ENCODE results near the gene WFDC9.
"Not testable (repeated sequence)": the region's sequence is repeated elsewhere in the genome, so short reads cannot be mapped to it uniquely, and the experiment has no call there.

GRCh38 chr20:45641076-45641475 is 10.0 kb upstream of the WFDC9 start:
- not testable (repeated sequence) for TF ChIP-seq CTCF (optimal IDR thresholded peaks at IDR 0.05 in 1 of 3, IDR thresholded peaks at IDR 0.05 in 1 of 3, conservative IDR thresholded peaks at IDR 0.05 in 1 of 3; ENCODE audit: extremely low read depth in 1 of 3, insufficient read depth in 2 of 3, low read length in 3 of 3); EZH2 (IDR thresholded peaks at IDR 0.05; ENCODE audit: low read length)

Measured in keratinocyte (primary cell).